GM18499 (cell line): ENCODE measurements around the gene MTA1.

ENCODE experiments used
- ATAC-seq: cut with Tn5 transposase; IDR thresholded peaks from one replicate; pipeline ENCODE4 v1.9.1; 2021; ENCODE audit warnings: moderate number of reproducible peaks; ENCODE audit not compliant: insufficient read depth, unreplicated experiment

MTA1 gene

DNA sequence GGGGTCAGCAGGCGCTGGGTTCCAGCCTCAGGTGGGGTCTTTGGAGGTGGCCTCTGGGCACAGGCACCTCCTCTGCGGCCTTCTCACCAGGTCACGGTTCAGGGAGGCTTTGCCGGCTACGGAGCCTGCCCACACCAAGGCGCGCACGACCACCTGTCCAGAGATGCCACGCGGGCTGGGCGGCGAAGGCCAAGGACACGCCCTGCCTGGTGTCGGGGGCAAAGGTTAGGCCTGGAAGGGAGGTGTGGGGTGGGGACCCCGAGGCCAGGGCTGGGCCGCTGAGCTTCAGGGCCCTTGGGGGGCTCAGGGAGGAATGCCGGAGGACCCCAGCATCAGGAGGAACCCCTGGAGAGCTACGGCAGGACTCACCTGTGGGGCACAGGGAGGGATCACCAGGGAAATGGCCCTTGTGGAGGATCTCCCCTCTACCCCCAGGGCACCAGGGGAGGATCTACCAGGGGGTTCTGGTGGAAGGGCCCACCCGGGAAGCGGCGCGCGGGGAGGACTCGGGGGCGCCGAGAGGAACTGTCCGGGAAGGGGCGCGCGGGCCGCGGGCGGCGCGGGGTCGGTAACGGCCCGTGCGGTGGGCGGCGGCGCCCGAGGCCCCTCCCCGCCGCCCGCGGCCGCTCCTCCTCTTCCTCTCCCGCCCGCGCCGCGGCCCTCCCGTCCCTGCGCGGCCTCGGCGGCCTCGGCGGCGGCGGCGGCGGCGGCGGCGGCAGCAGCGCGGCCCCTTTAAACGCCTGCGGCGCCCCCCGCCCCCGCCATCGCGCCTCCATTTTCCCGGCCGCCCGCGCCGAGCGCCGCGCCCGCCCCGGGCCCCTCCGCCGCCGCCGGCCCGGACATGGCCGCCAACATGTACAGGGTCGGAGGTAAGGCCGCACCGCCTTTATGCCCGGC lies at the start of gene MTA1:
Gene MTA1 (plus strand): TSS at position 633 of the 897 bp plus-strand sequence. CDS start 209 bp downstream, at position 842.
- no peak for ATAC-seq

DNA sequence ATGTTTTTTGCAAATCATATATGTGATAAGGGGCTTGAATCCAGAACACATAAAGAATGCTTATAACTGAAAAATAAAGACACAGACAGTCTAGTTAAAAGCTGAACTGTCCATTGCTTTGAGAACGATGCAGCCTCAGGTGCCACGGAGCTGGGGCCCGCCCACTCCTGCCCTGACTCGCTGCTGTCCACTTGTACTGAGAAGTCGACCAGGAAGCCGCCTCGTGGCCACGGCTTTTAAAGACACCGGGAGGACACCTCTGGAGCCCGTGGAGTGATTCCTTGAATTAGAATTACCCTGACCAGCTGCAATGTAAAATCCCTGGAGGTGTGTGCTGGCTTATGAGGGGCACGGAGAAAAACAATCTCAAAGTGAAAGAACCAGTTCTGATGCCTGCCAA lies 45.2 kb upstream of the MTA1 start:
- no peak for ATAC-seq

DNA sequence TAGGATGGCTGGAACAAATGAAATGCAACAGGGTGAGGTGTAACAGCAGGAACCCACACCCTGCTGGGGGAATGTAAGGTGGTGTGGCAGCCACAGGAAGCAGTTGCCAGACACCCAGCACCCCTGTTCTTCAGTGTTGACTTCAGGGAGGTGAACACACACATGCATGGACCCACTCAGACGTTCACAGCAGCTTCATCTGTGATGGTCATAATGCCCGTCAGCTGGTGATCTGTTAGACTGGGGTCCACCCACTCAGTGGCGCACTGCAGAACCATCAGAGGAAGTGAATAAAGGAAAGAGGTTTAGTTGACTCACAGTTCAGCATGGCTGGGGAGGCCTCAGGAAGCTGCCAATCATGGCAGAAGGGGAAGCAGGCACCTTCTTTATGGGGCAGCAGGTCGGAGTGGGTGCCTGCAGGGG lies 44.0 kb upstream of the MTA1 start:
- no peak for ATAC-seq

DNA sequence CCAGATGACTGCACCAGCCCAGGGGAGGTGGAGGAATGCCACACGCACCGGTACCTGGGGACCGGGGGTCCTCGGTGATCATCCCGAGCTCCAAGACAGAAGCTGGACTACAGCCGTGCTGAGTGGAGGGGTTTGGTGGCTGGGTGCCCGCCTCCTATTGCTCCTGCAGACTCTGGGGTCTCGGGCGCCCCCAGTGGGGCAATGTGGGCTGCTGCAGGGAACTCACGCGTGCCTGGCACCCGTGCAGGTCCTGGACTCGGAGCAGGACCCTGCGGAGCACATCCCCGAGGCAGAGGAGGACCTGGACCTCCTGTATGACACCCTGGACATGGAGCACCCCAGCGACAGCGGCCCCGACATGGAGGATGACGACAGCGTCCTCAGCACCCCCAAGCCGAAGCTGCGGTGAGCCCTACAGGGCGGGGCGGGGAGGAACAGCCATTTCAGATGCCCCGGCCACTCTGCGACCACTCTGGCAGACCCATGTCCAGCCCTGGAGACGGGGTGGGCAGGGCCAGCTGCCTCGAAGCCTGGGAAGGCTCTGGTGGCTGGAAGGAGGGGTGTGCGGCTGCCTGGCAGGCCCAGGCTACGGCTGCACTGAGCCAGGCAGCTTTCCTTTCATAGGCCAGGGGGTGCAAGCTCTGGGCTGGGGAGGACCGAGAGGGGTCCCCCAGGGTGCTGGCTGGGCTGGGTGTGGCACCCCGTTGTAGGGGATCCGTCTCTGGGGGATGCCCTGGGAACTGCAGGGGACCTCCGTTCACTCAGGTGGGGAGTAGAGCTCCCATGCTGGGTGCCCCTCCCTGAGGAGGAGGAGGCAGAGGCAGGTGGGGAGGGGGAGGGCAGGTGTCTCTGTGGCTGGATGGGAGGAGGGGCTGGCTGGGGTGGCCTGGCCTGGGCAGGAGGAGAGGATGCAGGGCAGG lies 42.8 kb upstream of the MTA1 start:
- no peak for ATAC-seq

DNA sequence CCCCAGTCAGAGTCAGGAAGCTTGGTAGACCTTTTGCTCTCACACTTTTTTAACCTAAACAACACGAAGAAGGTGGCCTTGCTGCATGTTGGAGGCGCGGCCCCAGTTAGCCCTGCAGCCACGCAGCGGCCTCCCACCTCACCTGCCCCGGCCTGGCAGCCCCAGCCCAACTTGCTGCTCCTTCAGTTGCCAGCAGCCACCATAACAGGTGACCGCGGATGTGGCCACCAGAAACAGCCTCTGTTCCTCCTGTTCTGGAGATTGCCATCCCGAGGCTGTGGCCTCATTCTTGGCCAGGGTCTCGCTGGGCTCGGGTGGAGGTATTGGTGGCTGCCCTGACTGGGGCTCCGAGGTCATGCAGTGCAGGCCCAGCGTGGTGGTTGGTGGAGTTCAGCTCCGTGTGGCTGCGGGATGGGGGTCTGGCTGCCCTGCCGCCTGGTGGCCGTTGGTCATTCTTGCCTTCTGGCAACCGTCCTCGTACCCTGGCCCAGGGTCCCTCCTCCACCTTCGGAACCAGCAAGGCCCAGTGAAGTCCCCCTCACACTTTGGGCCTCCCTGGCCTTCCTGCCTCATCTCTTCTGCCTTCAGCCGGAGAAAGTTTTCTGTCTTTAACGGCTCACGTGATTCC lies 42.0 kb upstream of the MTA1 start:
- ATAC-seq = no peak

DNA sequence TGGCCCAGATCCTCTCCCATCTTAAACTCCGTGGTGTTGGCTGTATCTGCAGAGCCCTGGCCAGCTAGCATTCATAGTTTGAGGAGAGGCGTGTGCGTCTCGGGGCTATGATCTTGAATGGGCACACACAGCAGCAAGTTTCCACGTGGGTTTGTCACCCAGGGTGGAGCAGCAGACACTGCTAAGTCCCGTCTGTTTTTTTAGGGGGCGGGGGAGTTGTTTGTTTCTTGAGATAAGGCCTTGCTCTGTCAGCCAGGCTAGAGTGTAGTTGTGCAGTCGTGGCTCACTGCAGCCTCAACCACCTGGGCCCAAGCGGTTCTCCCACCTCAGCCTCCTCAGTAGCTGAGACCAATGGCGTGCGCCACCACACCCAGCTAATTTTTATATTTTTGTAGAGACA lies 41.4 kb upstream of the MTA1 start:
- no peak for ATAC-seq

DNA sequence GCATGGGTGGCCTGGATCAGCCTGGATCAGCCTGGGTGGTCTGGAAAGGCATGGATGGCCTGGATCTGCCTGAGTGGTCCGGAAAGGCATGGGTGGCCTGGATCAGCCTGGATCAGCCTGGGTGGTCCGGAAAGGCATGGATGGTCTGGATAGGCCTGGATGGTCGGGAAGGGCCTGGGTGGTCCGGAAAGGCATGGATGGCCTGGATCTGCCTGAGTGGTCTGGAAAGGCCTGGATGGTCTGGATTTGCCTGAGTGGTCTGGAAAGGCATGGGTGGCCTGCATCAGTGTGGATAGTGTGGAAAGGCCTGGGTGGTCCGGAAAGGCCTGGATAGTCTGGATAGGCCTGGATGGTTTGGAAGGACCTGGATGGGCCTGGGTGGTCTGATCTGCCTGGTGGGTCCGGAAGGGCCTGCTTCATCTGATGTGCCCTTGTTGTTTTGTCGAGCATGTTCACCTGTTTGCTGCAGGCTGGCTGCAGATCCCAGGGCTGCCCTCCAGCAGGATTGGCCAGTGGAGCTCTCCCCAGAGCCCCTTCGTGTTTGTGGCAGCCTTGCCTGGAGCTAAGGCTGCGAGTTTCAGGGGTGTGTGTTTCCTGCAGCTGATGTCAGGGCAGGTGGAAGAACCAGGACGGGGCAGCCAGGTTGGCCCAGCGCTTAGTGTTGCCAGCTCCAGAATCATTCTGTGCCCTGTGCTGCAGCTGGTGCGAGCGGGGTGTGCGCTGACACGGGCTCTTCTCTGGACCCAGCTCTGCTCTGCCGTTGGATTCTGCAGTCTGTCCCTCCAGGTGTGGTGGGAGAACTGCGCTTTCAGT lies 40.5 kb upstream of the MTA1 start:
- ATAC-seq = no peak

DNA sequence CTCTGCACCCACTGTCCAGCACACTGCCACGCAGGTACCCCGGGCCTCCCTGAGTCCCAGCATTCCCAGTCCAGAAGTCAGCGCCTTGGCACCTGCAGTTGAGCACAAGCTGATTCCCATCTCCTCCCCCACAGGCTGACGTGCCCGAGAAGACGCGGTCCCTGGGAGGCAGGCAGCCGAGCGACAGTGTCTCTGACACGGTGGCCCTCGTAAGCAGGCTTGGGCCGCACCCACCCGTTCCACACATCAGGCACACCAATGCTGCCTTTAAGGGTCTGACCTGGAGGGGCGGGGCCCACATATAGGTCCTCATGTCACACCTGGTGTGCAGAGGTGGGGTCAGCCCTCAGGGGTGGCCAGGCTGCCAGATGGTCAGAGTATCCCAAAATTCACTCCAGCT lies 39.7 kb upstream of the MTA1 start:
- no peak for ATAC-seq

DNA sequence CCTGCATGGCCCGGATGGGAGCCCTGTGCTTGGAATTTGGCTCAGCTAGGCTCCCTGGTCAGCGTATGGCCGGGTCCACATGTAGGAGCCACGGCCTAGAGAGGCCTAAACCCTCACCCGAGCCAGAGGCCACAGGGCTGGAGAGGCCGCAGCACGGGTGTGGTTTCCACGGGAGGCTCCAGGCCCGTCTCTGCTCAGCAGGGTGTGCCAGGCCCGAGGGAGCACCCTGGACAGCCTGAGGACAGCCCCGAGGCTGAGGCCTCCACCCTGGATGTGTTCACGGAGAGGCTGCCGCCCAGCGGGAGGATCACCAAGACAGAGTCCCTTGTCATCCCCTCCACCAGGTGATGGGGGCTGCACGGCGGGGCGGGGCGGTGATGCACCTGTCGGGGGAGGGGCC lies 38.9 kb upstream of the MTA1 start:
- ATAC-seq = no peak

DNA sequence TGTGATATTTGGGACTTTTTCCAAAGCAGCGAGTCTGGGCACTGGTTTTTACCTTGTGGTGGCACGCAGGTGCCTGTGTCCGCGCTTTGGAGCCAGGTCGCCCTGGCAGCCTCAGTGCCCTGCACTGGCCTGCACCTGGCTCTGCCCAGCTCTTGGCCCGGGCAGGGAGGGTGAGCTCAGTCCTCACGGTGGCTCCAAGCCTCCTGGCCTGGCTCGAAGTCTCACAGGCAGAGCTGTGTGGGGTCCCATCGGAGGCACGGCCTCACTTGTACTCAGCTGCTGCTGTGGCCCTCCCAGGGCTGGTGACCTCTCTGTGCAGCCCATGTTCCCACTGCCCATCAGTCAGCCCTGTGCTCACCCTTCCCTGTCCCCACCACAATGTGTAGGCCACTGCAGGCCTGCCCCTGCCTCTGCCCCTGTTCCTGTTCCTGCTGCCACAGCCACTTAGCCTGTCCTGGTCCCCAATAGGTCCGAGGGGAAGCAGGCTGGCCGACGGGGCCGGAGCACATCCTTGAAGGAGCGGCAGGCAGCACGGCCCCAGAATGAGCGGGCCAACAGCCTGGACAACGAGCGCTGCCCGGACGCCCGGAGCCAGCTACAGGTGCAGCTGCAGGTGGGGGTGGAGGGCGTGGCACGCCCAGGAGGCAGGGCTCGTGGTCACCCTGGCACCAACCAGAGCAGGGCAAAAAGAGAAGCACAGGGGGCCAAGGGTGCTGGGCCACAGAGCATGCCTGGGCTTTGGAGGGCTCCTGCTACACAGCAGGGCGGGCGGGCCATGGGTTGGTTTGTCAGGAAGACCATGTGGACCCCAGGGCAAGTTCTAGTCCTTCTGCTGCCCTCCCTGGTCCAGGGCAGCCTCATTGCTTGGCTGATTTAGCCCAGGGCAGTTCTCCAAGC lies 37.9 kb upstream of the MTA1 start:
- no peak for ATAC-seq

DNA sequence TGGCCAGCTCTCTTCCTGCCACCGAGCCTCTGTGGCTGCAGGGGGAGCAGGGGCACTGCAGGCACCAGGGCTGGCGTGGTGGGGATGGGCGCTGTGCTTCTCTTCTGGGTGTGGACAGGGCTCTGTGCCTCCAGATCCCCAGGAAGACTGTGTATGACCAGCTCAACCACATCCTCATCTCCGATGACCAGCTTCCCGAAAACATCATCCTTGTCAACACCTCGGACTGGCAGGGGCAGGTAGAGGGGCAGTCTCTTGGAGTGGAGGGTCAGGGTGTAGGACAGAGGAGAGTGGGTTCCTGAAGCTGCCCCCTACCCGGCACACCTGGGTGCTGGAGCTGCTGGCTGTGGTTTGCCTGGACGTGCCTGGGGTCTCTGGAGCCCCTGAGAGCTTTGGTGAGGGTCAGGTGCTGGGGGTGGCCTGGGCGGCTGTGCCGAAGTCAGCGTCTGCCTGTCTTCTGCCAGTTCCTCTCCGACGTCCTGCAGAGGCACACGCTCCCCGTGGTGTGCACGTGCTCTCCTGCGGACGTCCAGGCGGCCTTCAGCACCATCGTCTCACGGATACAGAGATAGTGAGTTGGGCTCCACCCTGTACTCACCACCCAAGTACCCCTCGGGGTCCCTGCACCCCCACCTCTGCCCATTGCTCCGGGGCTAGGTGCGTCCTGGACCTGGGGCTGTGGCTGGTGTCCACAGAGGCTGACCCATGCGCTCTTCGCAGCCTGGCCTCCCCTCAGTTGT lies 37.1 kb upstream of the MTA1 start:
- no peak for ATAC-seq

DNA sequence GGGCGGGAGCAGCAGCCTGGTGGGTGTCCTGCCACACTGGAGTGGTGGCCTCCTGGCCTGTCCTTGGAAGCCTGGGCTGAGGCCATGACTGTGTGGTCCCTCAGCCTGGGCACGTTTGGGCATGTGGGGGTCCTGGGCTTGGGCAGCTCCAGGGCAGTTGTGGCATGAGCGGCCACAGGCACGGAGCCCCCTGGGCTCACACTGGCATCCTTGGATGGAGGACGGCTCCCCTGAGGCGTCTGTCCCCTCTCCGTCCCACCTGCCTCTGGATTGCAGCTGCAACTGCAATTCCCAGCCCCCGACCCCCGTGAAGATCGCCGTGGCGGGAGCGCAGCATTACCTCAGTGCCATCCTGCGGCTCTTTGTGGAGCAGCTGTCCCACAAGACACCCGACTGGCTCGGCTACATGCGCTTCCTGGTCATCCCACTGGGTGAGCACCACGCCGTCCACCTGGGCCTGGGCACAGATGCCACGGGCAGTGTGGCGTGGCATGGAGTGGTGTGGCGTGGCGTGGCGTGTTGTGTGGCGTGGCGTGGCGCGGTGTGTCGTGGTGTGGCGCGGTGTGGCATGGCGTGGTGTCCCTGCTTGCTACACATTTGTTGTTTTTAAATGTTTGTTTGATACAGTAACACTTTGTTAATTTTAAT lies 36.4 kb upstream of the MTA1 start:
- no peak for ATAC-seq

DNA sequence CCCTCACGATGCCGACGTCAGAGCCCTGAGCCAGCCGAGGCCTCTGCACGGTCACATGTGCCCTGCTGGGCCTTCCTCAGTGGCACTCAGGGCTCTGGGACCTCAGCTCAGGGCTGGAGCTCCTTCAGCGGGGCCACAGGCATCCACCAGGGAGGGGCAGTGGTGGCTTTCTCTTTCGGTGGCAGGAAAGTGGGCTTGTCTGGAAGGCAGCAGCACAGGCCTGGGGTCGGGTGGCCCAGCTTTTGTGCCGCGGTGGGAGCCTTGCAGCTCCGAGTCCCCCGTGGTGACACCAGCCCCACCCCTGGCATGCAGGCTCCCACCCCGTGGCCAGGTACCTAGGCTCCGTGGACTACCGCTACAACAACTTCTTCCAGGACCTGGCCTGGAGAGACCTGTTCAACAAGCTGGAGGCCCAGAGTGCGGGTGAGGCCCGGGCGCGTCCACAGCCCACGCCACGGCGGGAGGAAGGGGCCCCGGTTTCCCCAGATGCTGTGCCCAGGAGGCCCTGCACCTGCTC lies 35.5 kb upstream of the MTA1 start:
- ATAC-seq = no peak

DNA sequence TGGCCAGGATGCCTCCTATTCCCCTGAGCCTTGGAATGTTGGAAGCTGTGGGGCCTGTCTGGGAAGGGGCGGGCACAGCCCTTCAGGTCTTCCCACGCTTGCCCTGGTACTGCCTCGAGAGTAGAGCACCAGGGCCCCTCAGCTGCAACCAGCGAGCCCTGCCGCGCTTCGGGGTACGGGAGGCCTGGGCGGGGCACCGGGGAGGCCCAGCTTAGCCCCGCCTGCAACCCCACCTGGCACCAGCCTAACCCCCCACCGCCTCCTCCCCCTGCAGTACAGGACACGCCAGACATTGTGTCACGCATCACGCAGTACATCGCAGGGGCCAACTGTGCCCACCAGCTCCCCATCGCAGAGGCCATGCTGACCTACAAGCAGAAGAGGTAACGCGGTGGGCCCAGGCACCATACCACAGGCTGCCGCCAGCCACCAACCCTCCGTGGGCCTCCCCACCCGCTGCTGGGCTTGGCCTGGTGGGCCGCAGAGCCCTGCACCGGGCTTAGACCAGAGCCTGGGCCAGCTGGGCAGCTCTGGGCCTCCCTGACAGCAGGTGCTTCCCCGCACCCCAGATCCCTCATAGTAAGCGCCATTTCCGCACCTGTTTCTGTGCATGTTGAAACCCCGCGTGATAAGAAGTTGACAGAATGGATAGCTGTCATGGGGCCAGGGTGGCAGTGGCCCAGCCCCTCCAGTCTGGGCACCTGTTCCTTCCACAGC lies 34.9 kb upstream of the MTA1 start:
- no peak for ATAC-seq

DNA sequence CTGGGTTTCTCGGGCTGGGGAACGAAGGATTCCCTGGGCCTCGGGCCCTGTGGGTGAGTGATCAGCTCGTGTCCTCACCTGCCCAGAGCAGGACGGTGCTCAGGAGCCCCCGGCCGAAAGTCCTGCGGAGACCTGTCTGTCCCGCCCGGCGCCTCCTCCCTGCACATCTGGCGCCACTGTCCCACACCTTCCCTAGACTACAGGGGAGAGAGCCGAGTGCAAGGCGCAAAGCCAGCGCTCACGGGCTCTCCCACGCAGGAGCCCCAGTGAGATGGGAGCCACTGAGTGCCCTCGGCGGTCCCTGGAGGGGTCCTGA lies 34.3 kb upstream of the MTA1 start:
- no peak for ATAC-seq

DNA sequence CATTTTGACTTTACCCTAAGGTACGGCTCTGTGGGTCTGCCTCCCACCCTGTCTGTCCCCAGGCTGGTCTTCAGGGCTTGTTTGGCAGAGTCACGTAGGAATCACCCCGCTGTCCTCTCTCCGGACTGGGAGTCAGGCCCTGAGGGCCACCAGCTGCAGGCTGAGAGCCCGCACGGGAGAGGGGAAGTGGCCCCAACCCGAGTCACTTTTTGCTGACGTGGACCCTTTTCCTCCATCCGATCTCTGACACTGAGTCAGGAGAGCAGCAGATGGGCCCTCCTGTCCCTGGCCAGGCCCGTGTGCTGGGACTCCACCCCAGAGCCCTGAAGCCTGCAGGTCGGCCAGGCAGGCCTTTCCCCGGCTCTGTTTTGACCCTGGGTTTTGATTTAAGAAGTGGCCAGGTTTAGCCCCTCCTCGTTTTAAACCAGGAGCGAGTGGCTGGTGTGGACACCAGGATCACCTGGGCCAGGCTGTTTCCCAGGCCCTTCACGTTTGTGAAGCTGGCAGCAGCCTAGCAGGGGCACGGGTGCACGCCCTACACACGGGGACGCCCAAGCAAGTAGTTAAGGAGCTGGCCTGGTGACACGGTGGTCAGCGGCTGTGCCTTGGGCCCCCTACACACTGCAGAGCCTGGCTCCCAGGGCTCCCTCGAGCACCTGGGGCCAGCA lies 33.8 kb upstream of the MTA1 start:
- ATAC-seq = no peak
